ENCODE data around the gene COL4A6.

DNA sequence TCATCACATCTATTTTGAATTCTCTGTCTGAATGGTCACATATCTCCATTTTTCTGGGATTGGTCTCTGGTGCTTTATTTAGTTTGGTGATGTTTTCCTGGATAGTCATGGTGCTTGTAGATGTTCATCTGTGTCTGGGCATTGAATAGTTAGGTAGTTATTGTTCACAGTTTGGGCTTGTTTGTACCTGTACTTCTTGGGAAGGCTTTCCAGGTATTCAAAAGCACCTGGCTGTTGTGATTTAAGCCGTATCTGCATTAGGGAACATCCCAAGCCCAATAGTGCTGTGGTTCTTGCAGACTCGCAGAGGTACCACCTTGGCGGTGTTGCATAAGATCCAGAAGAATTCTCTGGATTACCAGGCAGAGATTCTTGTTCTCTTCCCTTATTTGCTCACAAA is 46.0 kb upstream of the COL4A6 start:
- no peak for TF ChIP-seq POLR2A (IDR thresholded peaks at IDR 0.05)
- TF ChIP-seq, protein P1, sequence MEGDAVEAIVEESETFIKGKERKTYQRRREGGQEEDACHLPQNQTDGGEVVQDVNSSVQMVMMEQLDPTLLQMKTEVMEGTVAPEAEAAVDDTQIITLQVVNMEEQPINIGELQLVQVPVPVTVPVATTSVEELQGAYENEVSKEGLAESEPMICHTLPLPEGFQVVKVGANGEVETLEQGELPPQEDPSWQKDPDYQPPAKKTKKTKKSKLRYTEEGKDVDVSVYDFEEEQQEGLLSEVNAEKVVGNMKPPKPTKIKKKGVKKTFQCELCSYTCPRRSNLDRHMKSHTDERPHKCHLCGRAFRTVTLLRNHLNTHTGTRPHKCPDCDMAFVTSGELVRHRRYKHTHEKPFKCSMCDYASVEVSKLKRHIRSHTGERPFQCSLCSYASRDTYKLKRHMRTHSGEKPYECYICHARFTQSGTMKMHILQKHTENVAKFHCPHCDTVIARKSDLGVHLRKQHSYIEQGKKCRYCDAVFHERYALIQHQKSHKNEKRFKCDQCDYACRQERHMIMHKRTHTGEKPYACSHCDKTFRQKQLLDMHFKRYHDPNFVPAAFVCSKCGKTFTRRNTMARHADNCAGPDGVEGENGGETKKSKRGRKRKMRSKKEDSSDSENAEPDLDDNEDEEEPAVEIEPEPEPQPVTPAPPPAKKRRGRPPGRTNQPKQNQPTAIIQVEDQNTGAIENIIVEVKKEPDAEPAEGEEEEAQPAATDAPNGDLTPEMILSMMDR (IDR thresholded peaks at IDR 0.05): no peak

Data from adrenal gland (tissue), 5 donors.